Neural progenitor cell (in vitro differentiated cells): ENCODE measurements around the gene NRF1.

Experiments used
- CTCF ChIP-seq: fragments of 200-600 bp; sonication (generic); IDR thresholded peaks from 2 replicates; pipeline ENCODE4 v1.5.1; 2017; ENCODE audit warnings: antibody characterized with exemption, mild to moderate bottlenecking
- EZH2 ChIP-seq: fragments of 200-600 bp; sonication (generic); IDR thresholded peaks from 2 replicates; pipeline ENCODE4 v1.6.1; 2017; ENCODE audit warnings: antibody characterized with exemption, mild to moderate bottlenecking, moderate library complexity

GRCh38 chr7:129643550-129644170 lies 32.1 kb downstream of the NRF1 start:
- TF ChIP-seq CTCF: no peak
- no peak for TF ChIP-seq EZH2
